A673 (cell line): Measurements from ENCODE around the gene PRSS27. TPM values are rescaled to one million over a fixed set of nuclear protein-coding genes. Genes with fewer than 3 reads are reported as not detected.

Source experiments
- BruUV-seq: library from RNA; stranded (reverse); fragments of 400-500 nt; replicated peaks from 2 replicates; lab custom pipeline; 2021; lab: Mats Ljungman, UMichigan
- CTCF ChIA-PET: fragments of 300-600 bp; sonication (Branson Sonifier 250); formaldehyde crosslinking; loops from one replicate; lab custom pipeline; 2022; ENCODE audit warnings: antibody characterized with exemption; lab: Charles Lee
- POLR2A ChIA-PET: fragments of 300-600 bp; sonication (Branson Sonifier 250); formaldehyde crosslinking; loops from one replicate; lab custom pipeline; 2022; ENCODE audit warnings: antibody characterized with exemption; ENCODE audit not compliant: low non-redundant PET; lab: Charles Lee
- DNase-seq: peaks from one replicate; pipeline ENCODE4 v3.0.0-alpha.2; 2015; ENCODE audit warnings: low spot score
- H3K27ac ChIP-seq: fragments of 200-600 bp; sonication (generic); 2 replicates; pipeline ENCODE4 v1.5.1; 2016; ENCODE audit warnings: mixed run types, low read depth, mild to moderate bottlenecking, mixed read lengths, antibody characterized with exemption, low read length; ENCODE audit not compliant: poor library complexity, severe bottlenecking
- H3K27me3 ChIP-seq: fragments of 200-600 bp; sonication (generic); replicated peaks from 2 replicates; pipeline ENCODE4 v1.6.1; 2017; ENCODE audit warnings: mixed run types, low read depth, mild to moderate bottlenecking, mixed read lengths, antibody characterized with exemption, low read length; ENCODE audit not compliant: insufficient read depth, poor library complexity
- H3K36me3 ChIP-seq: fragments of 200-600 bp; sonication (generic); 2 replicates; pipeline ENCODE4 v1.6.1; 2016; ENCODE audit warnings: mixed run types, mild to moderate bottlenecking, mixed read lengths, antibody characterized with exemption, low read length; ENCODE audit not compliant: insufficient read depth, poor library complexity, severe bottlenecking
- H3K4me1 ChIP-seq: fragments of 200-600 bp; sonication (generic); 2 replicates; pipeline ENCODE4 v1.6.1; 2017; ENCODE audit warnings: mixed run types, mild to moderate bottlenecking, mixed read lengths, antibody characterized with exemption, low read length; ENCODE audit not compliant: insufficient read depth, poor library complexity, severe bottlenecking
- H3K4me3 ChIP-seq: fragments of 200-600 bp; sonication (generic); 2 replicates; pipeline ENCODE4 v1.5.1; 2016; ENCODE audit warnings: low read depth, mixed run types, mild to moderate bottlenecking, mixed read lengths, low read length; ENCODE audit not compliant: poor library complexity, severe bottlenecking
- H3K9me3 ChIP-seq: fragments of 200-600 bp; sonication (generic); 2 replicates; pipeline ENCODE4 v1.6.1; 2016; ENCODE audit warnings: mixed run types, low read depth, mild to moderate bottlenecking, mixed read lengths, antibody characterized with exemption, low read length; ENCODE audit not compliant: poor library complexity, severe bottlenecking
- EZH2 ChIP-seq: fragments of 200-600 bp; sonication (generic); IDR thresholded peaks from 2 replicates; pipeline ENCODE4 v1.6.1; 2017; ENCODE audit warnings: borderline replicate concordance, low read depth, mild to moderate bottlenecking, mixed read lengths, antibody characterized with exemption, low read length; ENCODE audit not compliant: poor library complexity, severe bottlenecking
- intact Hi-C: fragments of 100-400 bp; cut with micrococcal nuclease; formaldehyde crosslinking; loops from one replicate; pipeline ENCODE4 v1.10.0; 2022; ENCODE audit not compliant: unreplicated experiment
- total RNA-seq: library from RNA; stranded (reverse); gene quantifications from 2 replicates; pipeline ENCODE4 v1.2.3, GENCODE V29; 2021
- TF ChIP-seq, protein P1 (sequence below): fragments of 300-800, 200-600 bp; sonication (generic); conservative IDR thresholded peaks from 2 replicates; pipeline ENCODE4 v1.5.1; 2017; ENCODE audit warnings: low read depth, mild to moderate bottlenecking, antibody characterized with exemption, low read length, moderate library complexity, mixed read lengths

PRSS27 gene
- total RNA-seq, 1 experiment from 2014 or later: 1.3 TPM

DNA sequence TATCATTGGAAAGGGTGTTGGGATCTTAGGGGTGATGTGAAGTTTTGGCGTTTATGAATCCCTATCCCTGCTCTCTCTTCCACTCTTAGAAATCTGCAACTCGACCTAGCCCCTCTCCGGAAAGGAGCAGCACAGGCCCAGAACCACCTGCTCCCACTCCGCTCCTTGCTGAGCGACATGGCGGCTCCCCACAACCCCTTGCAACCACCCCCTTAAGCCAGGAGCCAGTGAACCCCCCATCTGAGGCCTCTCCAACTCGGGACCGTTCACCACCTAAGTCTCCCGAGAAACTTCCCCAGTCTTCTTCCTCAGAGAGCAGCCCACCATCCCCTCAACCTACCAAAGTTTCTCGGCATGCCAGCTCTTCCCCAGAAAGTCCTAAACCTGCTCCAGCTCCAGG, 41.4 kb upstream of the PRSS27 start:
- ChIA-PET POLR2A (no interaction called here), CTCF (no interaction called here)
- intact Hi-C loops: no loop called here
- no peak for DNase-seq
- Histone ChIP-seq H3K36me3 (peaks cover 100% of the 10 kb centered on the region), H3K4me3 (no peak overlapping the region), H3K27ac (no peak overlapping the region), H3K9me3 (no peaks in the 10 kb centered on the region), H3K4me1 (no peaks in the 10 kb centered on the region), H3K27me3 (no peaks in the 10 kb centered on the region)
- TF ChIP-seq, protein P1, sequence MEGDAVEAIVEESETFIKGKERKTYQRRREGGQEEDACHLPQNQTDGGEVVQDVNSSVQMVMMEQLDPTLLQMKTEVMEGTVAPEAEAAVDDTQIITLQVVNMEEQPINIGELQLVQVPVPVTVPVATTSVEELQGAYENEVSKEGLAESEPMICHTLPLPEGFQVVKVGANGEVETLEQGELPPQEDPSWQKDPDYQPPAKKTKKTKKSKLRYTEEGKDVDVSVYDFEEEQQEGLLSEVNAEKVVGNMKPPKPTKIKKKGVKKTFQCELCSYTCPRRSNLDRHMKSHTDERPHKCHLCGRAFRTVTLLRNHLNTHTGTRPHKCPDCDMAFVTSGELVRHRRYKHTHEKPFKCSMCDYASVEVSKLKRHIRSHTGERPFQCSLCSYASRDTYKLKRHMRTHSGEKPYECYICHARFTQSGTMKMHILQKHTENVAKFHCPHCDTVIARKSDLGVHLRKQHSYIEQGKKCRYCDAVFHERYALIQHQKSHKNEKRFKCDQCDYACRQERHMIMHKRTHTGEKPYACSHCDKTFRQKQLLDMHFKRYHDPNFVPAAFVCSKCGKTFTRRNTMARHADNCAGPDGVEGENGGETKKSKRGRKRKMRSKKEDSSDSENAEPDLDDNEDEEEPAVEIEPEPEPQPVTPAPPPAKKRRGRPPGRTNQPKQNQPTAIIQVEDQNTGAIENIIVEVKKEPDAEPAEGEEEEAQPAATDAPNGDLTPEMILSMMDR: no peak
- TF ChIP-seq EZH2: no peak
- BruUV-seq: no TSS peak

DNA sequence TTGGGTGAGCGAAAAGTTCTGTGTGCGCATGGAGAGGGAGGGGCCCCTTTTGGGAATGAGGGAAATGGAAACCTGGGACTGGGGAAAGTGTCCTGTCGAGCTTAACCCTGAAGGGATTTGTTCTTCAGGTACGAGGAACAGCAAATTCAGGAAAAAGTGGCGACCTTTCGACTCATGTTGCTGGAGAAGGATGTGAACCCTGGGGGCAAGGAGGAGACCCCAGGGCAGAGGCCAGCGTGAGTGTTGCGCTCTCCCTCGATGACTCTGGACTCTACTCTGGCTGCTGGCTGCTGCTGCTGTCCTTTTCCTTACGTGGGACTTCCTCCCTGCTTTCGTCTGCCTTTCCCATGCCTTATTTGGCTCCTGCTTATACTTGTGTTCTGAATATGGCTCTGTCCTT, 37.3 kb upstream of the PRSS27 start:
- TF ChIP-seq, protein P1: no peak
- TF ChIP-seq EZH2: no peak
- DNase-seq: no peak
- Histone ChIP-seq H3K9me3 (no peaks in the 10 kb centered on the region), H3K27ac (no peak overlapping the region), H3K4me3 (no peak overlapping the region), H3K4me1 (peaks cover 16% of the 10 kb centered on the region), H3K36me3 (peaks cover 82% of the 10 kb centered on the region), H3K27me3 (no peaks in the 10 kb centered on the region)
- intact Hi-C loops: no loop called here
- CTCF ChIA-PET: no interaction called here
- BruUV-seq: no TSS peak
- POLR2A ChIA-PET: interaction anchor here (0.7 kb wide), 1 partner anchor 55 kb away, joined by 3 read pairs; no protein-coding TSS in a partner anchor

DNA sequence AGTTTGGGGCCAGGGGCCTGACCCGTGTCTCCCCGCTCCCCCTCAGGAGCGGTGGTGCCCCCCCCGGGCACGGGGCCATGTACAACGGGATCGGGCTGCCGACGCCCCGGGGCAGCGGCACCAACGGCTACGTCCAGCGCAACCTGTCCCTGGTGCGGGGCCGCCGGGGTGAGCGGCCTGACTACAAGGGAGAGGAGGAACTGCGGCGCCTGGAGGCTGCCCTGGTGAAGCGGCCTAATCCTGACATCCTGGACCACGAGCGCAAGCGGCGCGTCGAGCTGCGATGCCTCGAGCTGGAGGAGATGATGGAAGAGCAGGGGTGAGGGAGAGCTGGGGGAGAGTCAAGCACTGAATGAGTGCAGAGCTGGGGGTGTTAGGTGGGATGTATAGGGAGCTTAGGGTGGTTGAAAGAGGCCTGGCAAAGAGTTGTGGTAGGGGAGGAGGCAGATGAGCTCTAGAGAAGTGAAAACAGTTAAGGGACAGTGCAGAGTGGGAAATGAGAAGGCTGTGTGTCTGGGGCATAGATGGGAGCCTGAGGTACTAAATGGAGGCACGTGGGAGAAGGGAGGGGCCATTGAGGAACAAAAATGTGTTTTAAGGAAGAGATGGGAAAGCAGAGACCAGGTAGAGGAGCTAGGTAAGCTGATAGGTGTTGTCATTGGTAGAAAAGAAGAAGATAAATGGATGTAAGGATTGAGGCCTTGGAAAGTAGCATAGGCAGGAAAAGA, 36.4 kb upstream of the PRSS27 start:
- no peak overlapping the region for H3K4me3 ChIP-seq
- DNase-seq: no peak
- no peaks in the 10 kb centered on the region for H3K27me3 ChIP-seq
- POLR2A ChIA-PET: no interaction called here
- no peaks in the 10 kb centered on the region for H3K9me3 ChIP-seq
- peaks cover 22% of the 10 kb centered on the region for H3K4me1 ChIP-seq
- CTCF ChIA-PET: no interaction called here
- intact Hi-C loops: no loop called here
- TF ChIP-seq, protein P1: no peak
- no peak for TF ChIP-seq EZH2
- H3K36me3 ChIP-seq: peaks cover 73% of the 10 kb centered on the region
- no TSS peak for BruUV-seq
- no peak overlapping the region for H3K27ac ChIP-seq
